ENCODE measurements around the gene EHMT1. TPM values are rescaled to one million over a fixed set of nuclear protein-coding genes. Genes with fewer than 3 reads are reported as not detected.
A peak's percentile ranks its signal among the peaks of the same experiment; 100 is the strongest.
"Not testable (repeated sequence)": the region's sequence is repeated elsewhere in the genome, so short reads cannot be mapped to it uniquely, and the experiment has no call there.

Gene EHMT1
- total RNA-seq, 2 donors from 2014 or later: 137 to 139 TPM

GRCh38 chr9:137722481-137722880 is 103.7 kb downstream of the EHMT1 start:
- Histone ChIP-seq H3K27ac (ENCODE audit: low read depth, low read length) (no peak overlapping the region), H3K4me1 (ENCODE audit: control insufficient read depth, insufficient read depth, low read length) (peaks cover 3% of the 10 kb centered on the region), H3K4me3 (ENCODE audit: low read length) (no peak overlapping the region), H3K9ac (ENCODE audit: extremely low read depth, low read length, poor library complexity, severe bottlenecking) (no peak overlapping the region), H3K9me3 (ENCODE audit: control insufficient read depth, low read length) (peaks cover 9% of the 10 kb centered on the region), H3K27me3 (ENCODE audit: control insufficient read depth, insufficient read depth, low read length, poor library complexity, severe bottlenecking) (no peaks in the 10 kb centered on the region), H3K36me3 (ENCODE audit: control insufficient read depth, insufficient read depth, low read length) (peaks cover 36% of the 10 kb centered on the region)
- peaks cover 73% of the 10 kb centered on the region for H3K36me3 Mint-ChIP-seq (ENCODE audit: low read depth)
- peaks cover 37% of the 10 kb centered on the region for H3K9me3 Mint-ChIP-seq
- WGBS, 2 experiments (ENCODE audit: insufficient coverage in 1 of 2, insufficient read length in 1 of 2): 87 to 100% methylated on average over 2 to 10 of the region's 10 CpGs
- peaks cover 14% of the 10 kb centered on the region for H3K4me1 Mint-ChIP-seq
- DNase-seq: no peak
- TF ChIP-seq CTCF (conservative IDR thresholded peaks at IDR 0.05): no peak
- peak overlapping the region; percentile 89 for H3K27ac Mint-ChIP-seq
- no peaks in the 10 kb centered on the region for H3K27me3 Mint-ChIP-seq (ENCODE audit: insufficient read depth)
- H3K4me3 Mint-ChIP-seq: no peak overlapping the region

- H3K27me3 ChIP-seq (ENCODE audit: control insufficient read depth, insufficient read depth, low read length, poor library complexity, severe bottlenecking): not testable (repeated sequence)
- Mint-ChIP-seq H3K9me3 (peaks cover 29% of the 10 kb centered on the region), H3K36me3 (ENCODE audit: low read depth) (peaks cover 71% of the 10 kb centered on the region)
Measured at GRCh38 chr9:137723356-137723755, 104.6 kb downstream of the EHMT1 start.

GRCh38 chr9:137723783-137724445 is 105.1 kb downstream of the EHMT1 start:
- DNase-seq: peak; percentile 91
- WGBS, 2 experiments (ENCODE audit: insufficient coverage in 1 of 2, insufficient read length in 1 of 2): 59 to 64% methylated on average over 8 to 15 of the region's 15 CpGs
- H3K36me3 Mint-ChIP-seq (ENCODE audit: low read depth): peaks cover 73% of the 10 kb centered on the region

More at GRCh38 chr9:137723356-137723755, 104.6 kb downstream of the EHMT1 start:
- Mint-ChIP-seq H3K4me1 (peaks cover 14% of the 10 kb centered on the region), H3K27ac (peak overlapping the region; percentile 93)
- not testable (repeated sequence) for DNase-seq; H3K9ac ChIP-seq (ENCODE audit: extremely low read depth, low read length, poor library complexity, severe bottlenecking); H3K4me1 ChIP-seq (ENCODE audit: control insufficient read depth, insufficient read depth, low read length); H3K9me3 ChIP-seq (ENCODE audit: control insufficient read depth, low read length); H3K27me3 Mint-ChIP-seq (ENCODE audit: insufficient read depth); H3K4me3 ChIP-seq (ENCODE audit: low read length); H3K27ac ChIP-seq (ENCODE audit: low read depth, low read length); H3K4me3 Mint-ChIP-seq
- H3K36me3 ChIP-seq (ENCODE audit: control insufficient read depth, insufficient read depth, low read length): peaks cover 36% of the 10 kb centered on the region
- WGBS, 2 experiments (ENCODE audit: insufficient coverage in 1 of 2, insufficient read length in 1 of 2): 92 to 95% methylated on average over 7 to 13 of the region's 13 CpGs

More at GRCh38 chr9:137723783-137724445, 105.1 kb downstream of the EHMT1 start:
- H3K36me3 ChIP-seq (ENCODE audit: control insufficient read depth, insufficient read depth, low read length): peaks cover 40% of the 10 kb centered on the region
- no peak overlapping the region for H3K27ac ChIP-seq (ENCODE audit: low read depth, low read length)
- H3K27me3 ChIP-seq (ENCODE audit: control insufficient read depth, insufficient read depth, low read length, poor library complexity, severe bottlenecking): no peaks in the 10 kb centered on the region
- H3K4me3 Mint-ChIP-seq: no peak overlapping the region
- H3K27me3 Mint-ChIP-seq (ENCODE audit: insufficient read depth): no peaks in the 10 kb centered on the region
- H3K4me3 ChIP-seq (ENCODE audit: low read length): no peak overlapping the region
- no peak for TF ChIP-seq CTCF (conservative IDR thresholded peaks at IDR 0.05)
- peaks cover 3% of the 10 kb centered on the region for H3K4me1 ChIP-seq (ENCODE audit: control insufficient read depth, insufficient read depth, low read length)
- no peak overlapping the region for H3K9ac ChIP-seq (ENCODE audit: extremely low read depth, low read length, poor library complexity, severe bottlenecking)
- H3K9me3 Mint-ChIP-seq: peaks cover 26% of the 10 kb centered on the region
- H3K4me1 Mint-ChIP-seq: peaks cover 14% of the 10 kb centered on the region
- peaks cover 5% of the 10 kb centered on the region for H3K9me3 ChIP-seq (ENCODE audit: control insufficient read depth, low read length)
- peak overlapping the region; percentile 93 for H3K27ac Mint-ChIP-seq
